Mesenchymal stem cell (in vitro differentiated cells and primary cell): ENCODE results near the gene CDHR5.

Experiments used
- DNase-seq: peaks from one replicate; pipeline ENCODE4 v3.0.0-alpha.2; 2013
- H2AFZ ChIP-seq: one replicate; pipeline ENCODE4 v1.6.1; 2013; ENCODE audit warnings: low read depth, mild to moderate bottlenecking, control low read depth, inconsistent platforms, low read length, moderate library complexity
- H2AK5ac ChIP-seq: 2 replicates; pipeline ENCODE4 v1.6.1; 2013; ENCODE audit warnings: low read length, moderate library complexity, mild to moderate bottlenecking, inconsistent platforms; ENCODE audit not compliant: severe bottlenecking
- H2BK120ac ChIP-seq: one replicate; pipeline ENCODE4 v1.6.1; 2013; ENCODE audit warnings: low read depth, mild to moderate bottlenecking, inconsistent platforms, low read length, moderate library complexity
- H2BK12ac ChIP-seq, 2 experiments: one replicate each; pipeline ENCODE4 v1.6.1; 2013; ENCODE audit warnings: inconsistent platforms in 2 of 2, low read length in 2 of 2, mild to moderate bottlenecking in 2 of 2, moderate library complexity in 2 of 2, control low read depth in 1 of 2
- H2BK15ac ChIP-seq: one replicate; pipeline ENCODE4 v1.6.1; 2013; ENCODE audit warnings: mild to moderate bottlenecking, low read depth, inconsistent platforms; ENCODE audit not compliant: poor library complexity, severe bottlenecking
- H2BK5ac ChIP-seq: 2 replicates; pipeline ENCODE4 v1.6.1; 2013; ENCODE audit warnings: low read depth, mild to moderate bottlenecking, low read length, control low read depth, inconsistent platforms; ENCODE audit not compliant: poor library complexity, severe bottlenecking
- H3K14ac ChIP-seq, 2 experiments: one replicate each; pipeline ENCODE4 v1.6.1; 2013; ENCODE audit warnings: inconsistent platforms in 2 of 2, low read length in 2 of 2, control low read depth in 1 of 2, mild to moderate bottlenecking in 1 of 2, moderate library complexity in 1 of 2
- H3K18ac ChIP-seq, 2 experiments: one replicate each; pipeline ENCODE4 v1.6.1; 2013; ENCODE audit warnings: inconsistent platforms in 2 of 2, low read length in 2 of 2, control low read depth in 1 of 2, low read depth in 1 of 2, mild to moderate bottlenecking in 1 of 2
- H3K23ac ChIP-seq, 2 experiments: one replicate each; pipeline ENCODE4 v1.6.1; 2013; ENCODE audit warnings: inconsistent platforms in 2 of 2, low read length in 2 of 2, mild to moderate bottlenecking in 2 of 2, moderate library complexity in 2 of 2, control low read depth in 1 of 2
- H3K27ac ChIP-seq: 2 replicates; pipeline ENCODE4 v1.5.1; 2013; ENCODE audit warnings: mild to moderate bottlenecking, moderate library complexity, low read length, control low read depth, inconsistent platforms; ENCODE audit not compliant: poor library complexity, severe bottlenecking
- H3K27me3 ChIP-seq, 2 experiments: 2 replicates each; pipeline versions ENCODE4 v1.6.1 to v1.7.0; 2013; ENCODE audit warnings: low read length in 2 of 2, mild to moderate bottlenecking in 2 of 2, moderate library complexity in 2 of 2, control low read depth in 1 of 2, inconsistent platforms in 1 of 2; ENCODE audit not compliant: control insufficient read depth in 1 of 2, insufficient read depth in 1 of 2
- H3K36me3 ChIP-seq, 2 experiments: 2 replicates each; pipeline versions ENCODE4 v1.6.1 to v1.7.0; 2013; ENCODE audit warnings: low read length in 2 of 2, control low read depth in 1 of 2, inconsistent platforms in 1 of 2, low read depth in 1 of 2, mild to moderate bottlenecking in 1 of 2; ENCODE audit not compliant: insufficient read depth in 2 of 2, control insufficient read depth in 1 of 2
- H3K4ac ChIP-seq, 2 experiments: one replicate each; pipeline ENCODE4 v1.6.1; 2013; ENCODE audit warnings: inconsistent platforms in 2 of 2, low read length in 2 of 2, mild to moderate bottlenecking in 2 of 2, moderate library complexity in 2 of 2, control low read depth in 1 of 2, low read depth in 1 of 2
- H3K4me1 ChIP-seq: 2 replicates; pipeline ENCODE4 v1.6.1; 2013; ENCODE audit warnings: low read depth, low read length, control low read depth; ENCODE audit not compliant: control insufficient read depth, insufficient read depth
- H3K4me2 ChIP-seq: 2 replicates; pipeline ENCODE4 v1.6.1; 2013; ENCODE audit warnings: low read length, mild to moderate bottlenecking, inconsistent platforms; ENCODE audit not compliant: poor library complexity, severe bottlenecking
- H3K4me3 ChIP-seq, 2 experiments: 2 replicates each; pipeline versions ENCODE4 v1.5.1 to v1.7.0; 2013; ENCODE audit warnings: low read length in 2 of 2, mild to moderate bottlenecking in 2 of 2, control low read depth in 1 of 2, low read depth in 1 of 2; ENCODE audit not compliant: insufficient read depth in 1 of 2
- H3K79me1 ChIP-seq: replicated peaks from 2 replicates; pipeline ENCODE4 v1.6.1; 2013; ENCODE audit warnings: mild to moderate bottlenecking, control low read depth, low read length, inconsistent platforms; ENCODE audit not compliant: poor library complexity, severe bottlenecking
- H3K9ac ChIP-seq: 2 replicates; pipeline ENCODE4 v1.7.0; 2013; ENCODE audit warnings: mild to moderate bottlenecking, low read length, moderate library complexity
- H3K9me3 ChIP-seq: 2 replicates; pipeline ENCODE4 v1.7.0; 2013; ENCODE audit warnings: mild to moderate bottlenecking, low read length; ENCODE audit not compliant: control insufficient read depth
- H4K8ac ChIP-seq: one replicate; pipeline ENCODE4 v1.6.1; 2013; ENCODE audit warnings: inconsistent platforms, mild to moderate bottlenecking, low read length, moderate library complexity
- H4K91ac ChIP-seq: one replicate; pipeline ENCODE4 v1.6.1; 2013; ENCODE audit warnings: mild to moderate bottlenecking, low read length, inconsistent platforms
- whole genome bisulfite sequencing: methylation state at CpG from one replicate; pipeline ENCODE4 v1.1.7; 2013; ENCODE audit warnings: mixed read lengths; 5-methylcytosine and 5-hydroxymethylcytosine counted together

CDHR5 gene

DNA sequence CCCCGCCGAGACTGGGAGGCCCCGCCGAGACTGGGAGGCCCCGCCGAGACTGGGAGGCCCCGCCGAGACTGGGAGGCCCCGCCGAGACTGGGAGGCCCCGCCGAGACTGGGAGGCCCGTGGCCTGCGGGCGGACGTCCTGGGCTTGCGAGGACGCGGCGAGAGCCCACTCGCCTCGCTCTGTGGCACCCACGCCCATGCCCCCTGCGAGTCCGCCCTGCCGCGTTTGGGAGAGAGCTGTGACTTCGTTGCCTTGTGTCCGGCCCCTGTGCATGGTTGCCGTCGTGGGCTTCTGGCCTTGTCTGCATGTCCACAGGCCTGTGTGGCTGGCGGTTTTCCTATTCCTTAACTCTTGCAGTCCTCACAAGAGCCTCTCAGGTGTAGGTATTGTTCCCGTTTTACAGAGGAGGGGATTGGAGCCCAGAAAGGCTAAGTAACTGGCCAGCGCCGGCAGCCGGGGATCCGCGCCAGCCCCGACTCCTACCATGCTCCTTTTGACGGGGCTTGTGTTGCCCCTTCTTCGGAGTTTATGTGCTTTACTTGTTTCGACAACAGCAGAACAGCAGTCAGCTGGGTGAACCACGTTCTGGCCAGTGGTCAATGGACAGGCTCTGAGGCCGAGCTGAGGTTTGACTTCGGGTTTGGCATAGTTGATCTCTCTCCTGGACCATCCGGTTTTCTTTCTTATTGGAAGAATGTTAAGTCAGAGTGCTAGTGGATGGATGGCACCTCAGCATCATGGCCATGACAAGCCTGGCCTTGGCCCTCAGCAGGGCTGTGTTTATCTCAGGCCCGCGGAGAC, 47.7 kb downstream of the CDHR5 start:
- Histone ChIP-seq H3K27ac (peak overlapping the region; percentile 88), H3K4me1 (peaks cover 46% of the 10 kb centered on the region), H3K9me3 (no peaks in the 10 kb centered on the region), H4K8ac (no peak overlapping the region), H3K9ac (peak overlapping the region; percentile 98), H2BK15ac (peak overlapping the region; percentile 19), H2AK5ac (peak overlapping the region; percentile 27), H3K79me1 (peaks cover 3% of the 10 kb centered on the region), H2BK12ac (peak overlapping the region in 1 of 2 experiments; percentile 77), H3K14ac (peak overlapping the region in 1 of 2 experiments; percentile 96), H2BK120ac (no peak overlapping the region), H3K36me3 (peaks cover 5 to 21% of the 10 kb centered on the region in 2 experiments), H3K4me2 (peak overlapping the region; percentile 66), H3K23ac (peak overlapping the region in 1 of 2 experiments; percentile 2), H3K4me3 (peak overlapping the region; percentile 82 to 99), H3K27me3 (peaks cover 4 to 7% of the 10 kb centered on the region in 2 experiments), H4K91ac (no peak overlapping the region), H3K4ac (peak overlapping the region; percentile 7 to 92), H2BK5ac (peak overlapping the region; percentile 46), H3K18ac (peak overlapping the region; percentile 64 to 95), H2AFZ (peak overlapping the region; percentile 30)
- 8% methylated on average over 40 of the region's 48 CpGs for WGBS
- DNase-seq = no peak

DNA sequence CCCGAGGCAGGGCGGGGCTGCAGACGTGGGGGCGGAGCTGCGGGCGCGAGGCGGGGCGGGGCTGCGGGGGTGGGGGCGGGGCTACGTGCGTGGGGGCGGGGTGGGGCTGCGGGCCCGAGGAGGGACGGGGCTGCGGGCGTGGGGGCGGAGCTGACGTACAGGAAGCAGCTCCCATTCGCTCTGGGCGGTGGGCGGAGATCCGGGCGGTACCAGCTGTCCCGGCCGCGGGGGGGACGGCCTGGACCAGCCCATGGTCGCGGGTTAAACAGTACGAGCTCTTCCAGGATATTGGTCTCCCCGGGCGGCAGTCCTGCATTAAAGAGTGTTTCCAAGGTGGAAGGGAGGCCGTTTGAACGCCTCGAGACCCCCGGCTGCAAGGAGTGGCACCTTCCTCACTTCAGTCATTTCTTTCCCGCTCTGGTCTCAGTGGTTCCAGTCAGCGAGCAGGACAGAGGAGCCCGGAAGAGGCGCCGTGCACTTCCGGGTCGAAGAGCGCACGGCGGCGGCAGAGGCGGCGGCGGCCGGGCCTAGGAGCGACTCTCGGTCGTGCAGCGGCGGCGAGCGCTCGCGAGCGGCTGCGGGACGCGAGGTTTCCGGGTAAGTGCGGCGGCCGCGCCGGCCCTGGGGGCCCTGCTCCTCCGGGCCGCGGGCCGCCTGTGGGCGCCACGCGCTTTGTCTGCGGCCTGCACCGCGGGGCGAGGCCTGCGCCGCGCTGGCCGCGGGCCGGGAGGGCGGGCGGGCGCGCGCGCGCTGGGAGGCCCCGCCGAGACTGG, 48.6 kb downstream of the CDHR5 start, which contains the start of gene PHRF1:
Gene PHRF1, plus strand, starts transcription at position 475 of the 773 bp plus-strand sequence. CDS start 5,043 bp downstream, outside the sequence.
- peak within 1 kb of the TSS; percentile 95 for H2BK5ac ChIP-seq

DNA sequence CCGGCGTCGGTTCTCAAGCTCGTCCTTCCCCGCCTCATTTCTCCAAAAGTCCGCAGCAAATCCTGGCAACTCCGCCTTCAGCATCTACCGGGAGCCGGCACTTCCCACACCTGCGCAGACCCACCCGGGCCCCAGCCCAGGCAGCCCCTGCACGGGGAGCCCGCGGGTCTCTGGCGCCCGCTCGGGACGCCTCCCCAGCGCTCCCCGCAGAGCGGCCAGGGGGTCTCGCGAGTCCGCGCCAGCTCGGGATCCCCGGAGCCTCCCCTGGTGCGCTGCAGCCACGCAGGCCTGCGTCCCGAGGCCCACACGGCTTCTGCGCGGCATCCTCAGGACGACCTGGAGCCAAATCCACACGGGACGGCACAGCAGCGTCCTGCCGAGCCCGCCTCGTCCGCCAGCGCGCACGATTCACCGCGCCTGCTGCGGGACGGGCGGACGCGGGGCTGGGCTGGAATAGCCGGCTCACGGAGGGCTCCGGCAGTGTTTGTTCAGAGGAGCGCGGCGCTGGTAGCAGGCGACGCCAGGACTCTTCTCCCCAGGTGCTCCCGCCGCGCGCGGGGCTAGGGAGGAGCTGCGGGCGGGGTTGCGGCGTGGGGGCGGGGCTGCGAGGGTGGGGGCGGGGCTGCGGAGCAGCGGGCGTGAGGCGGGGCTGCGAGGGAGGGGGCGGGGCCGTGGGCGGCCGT, 49.3 kb downstream of the CDHR5 start:
- H3K36me3 ChIP-seq = peaks cover 0 to 12% of the 10 kb centered on the region in 2 experiments
- peak overlapping the region; percentile 60 for H3K9ac ChIP-seq
- no peak overlapping the region for H2BK120ac ChIP-seq
- H3K4me2 ChIP-seq = peak overlapping the region; percentile 85
- peak overlapping the region in 1 of 2 experiments; percentile 86 for H2BK12ac ChIP-seq
- H3K14ac ChIP-seq = peak overlapping the region in 1 of 2 experiments; percentile 88
- peak overlapping the region; percentile 73 to 83 for H3K4me3 ChIP-seq
- no peak overlapping the region for H3K27ac ChIP-seq
- peak overlapping the region in 1 of 2 experiments; percentile 57 for H3K23ac ChIP-seq
- H3K4ac ChIP-seq = peak overlapping the region in 1 of 2 experiments; percentile 83
- peak overlapping the region; percentile 98 for H2AFZ ChIP-seq
- H4K8ac ChIP-seq = peak overlapping the region; percentile 5
- H3K18ac ChIP-seq = peak overlapping the region; percentile 60 to 92
- peak overlapping the region; percentile 18 for H4K91ac ChIP-seq
- no peak overlapping the region for H2AK5ac ChIP-seq
- peaks cover 4 to 7% of the 10 kb centered on the region in 2 experiments for H3K27me3 ChIP-seq
- peaks cover 48% of the 10 kb centered on the region for H3K4me1 ChIP-seq
- WGBS = 1% methylated on average over 54 of the region's 81 CpGs
- peaks cover 3% of the 10 kb centered on the region for H3K79me1 ChIP-seq
- H2BK15ac ChIP-seq = no peak overlapping the region
- H3K9me3 ChIP-seq = no peaks in the 10 kb centered on the region
- H2BK5ac ChIP-seq = no peak overlapping the region
- peak; percentile 55 for DNase-seq

More for the DNA sequence above, 48.6 kb downstream of the CDHR5 start, which contains the start of gene PHRF1:
- Histone ChIP-seq H4K91ac (peak within 1 kb of the TSS; percentile 83), H3K4me2 (peak within 1 kb of the TSS; percentile 85), H3K9ac (peak within 1 kb of the TSS; percentile 98), H4K8ac (peak within 1 kb of the TSS; percentile 96), H3K27ac (peak within 1 kb of the TSS; percentile 98), H2AFZ (peak within 1 kb of the TSS; percentile 98), H3K4me3 (peak within 1 kb of the TSS; percentile 82 to 99), H3K27me3 (peaks cover 4 to 7% of the 10 kb centered on the region in 2 experiments), H3K14ac (peak within 1 kb of the TSS in 1 of 2 experiments; percentile 96), H3K4me1 (peaks cover 49% of the 10 kb centered on the region), H3K9me3 (no peaks in the 10 kb centered on the region), H3K23ac (peak within 1 kb of the TSS in 1 of 2 experiments; percentile 77), H2BK120ac (peak within 1 kb of the TSS; percentile 98), H3K18ac (peak within 1 kb of the TSS; percentile 91 to 96), H3K36me3 (peaks cover 0 to 13% of the 10 kb centered on the region in 2 experiments), H2BK15ac (peak within 1 kb of the TSS; percentile 19), H2AK5ac (peak within 1 kb of the TSS; percentile 27), H3K4ac (peak within 1 kb of the TSS; percentile 88 to 92), H3K79me1 (peaks cover 3% of the 10 kb centered on the region), H2BK12ac (peak within 1 kb of the TSS in 1 of 2 experiments; percentile 86)
- DNase-seq = peak; percentile 95
- under 1% methylated on average over 20 of the region's 99 CpGs for WGBS
